Measurements from ENCODE around the gene RGS7.
"Not testable (repeated sequence)": the region's sequence is repeated elsewhere in the genome, so short reads cannot be mapped to it uniquely, and the experiment has no call there.

The RGS7 gene

GRCh38 chr1:241272828-241273227 lies 84.2 kb downstream of the RGS7 start:
- DNase-seq (ENCODE audit: low spot score) = no peak

GRCh38 chr1:241271427-241271826 lies 85.6 kb downstream of the RGS7 start:
- DNase-seq (ENCODE audit: low spot score) = no peak

GRCh38 chr1:241270016-241270415 lies 87.0 kb downstream of the RGS7 start:
- DNase-seq (ENCODE audit: low spot score) = no peak

GRCh38 chr1:241269116-241269515 lies 87.9 kb downstream of the RGS7 start:
- no peak for DNase-seq (ENCODE audit: low spot score)

GRCh38 chr1:241266121-241266520 lies 90.9 kb downstream of the RGS7 start:
- no peak for DNase-seq (ENCODE audit: low spot score)

GRCh38 chr1:241265428-241265827 lies 91.6 kb downstream of the RGS7 start:
- DNase-seq (ENCODE audit: low spot score) = no peak

GRCh38 chr1:241263346-241263745 lies 93.7 kb downstream of the RGS7 start:
- no peak for DNase-seq (ENCODE audit: low spot score)

GRCh38 chr1:241253471-241253870 lies 103.5 kb downstream of the RGS7 start:
- DNase-seq (ENCODE audit: low spot score) = no peak

GRCh38 chr1:241250465-241250864 lies 106.5 kb downstream of the RGS7 start:
- no peak for DNase-seq (ENCODE audit: low spot score)

- DNase-seq (ENCODE audit: low spot score) = peak; percentile 16
These were observed 116.9 kb downstream of the RGS7 start for GRCh38 chr1:241240069-241240468.

- no peak for DNase-seq (ENCODE audit: low spot score)
These were observed 119.1 kb downstream of the RGS7 start for GRCh38 chr1:241237873-241238272.

GRCh38 chr1:241235256-241235897 lies 121.6 kb downstream of the RGS7 start:
- DNase-seq (ENCODE audit: low spot score) = no peak

GRCh38 chr1:241229711-241230110 lies 127.3 kb downstream of the RGS7 start:
- DNase-seq (ENCODE audit: low spot score) = no peak

GRCh38 chr1:241229216-241229615 lies 127.8 kb downstream of the RGS7 start:
- DNase-seq (ENCODE audit: low spot score) = no peak

- no peak for DNase-seq (ENCODE audit: low spot score)
These were observed 128.7 kb downstream of the RGS7 start for GRCh38 chr1:241228339-241228738.

GRCh38 chr1:241225741-241226140 lies 131.3 kb downstream of the RGS7 start:
- no peak for DNase-seq (ENCODE audit: low spot score)

- DNase-seq (ENCODE audit: low spot score) = not testable (repeated sequence)
These were observed 132.8 kb downstream of the RGS7 start for GRCh38 chr1:241224189-241224588.

- DNase-seq (ENCODE audit: low spot score) = not testable (repeated sequence)
These were observed 134.2 kb downstream of the RGS7 start for GRCh38 chr1:241222813-241223212.

GRCh38 chr1:241221319-241221718 lies 135.7 kb downstream of the RGS7 start:
- no peak for DNase-seq (ENCODE audit: low spot score)

- not testable (repeated sequence) for DNase-seq (ENCODE audit: low spot score)
These were observed 136.1 kb downstream of the RGS7 start for GRCh38 chr1:241220913-241221312.

GRCh38 chr1:241219449-241219848 lies 137.6 kb downstream of the RGS7 start:
- DNase-seq (ENCODE audit: low spot score) = peak; percentile 11

GRCh38 chr1:241217516-241217915 lies 139.5 kb downstream of the RGS7 start:
- DNase-seq (ENCODE audit: low spot score) = no peak

GRCh38 chr1:241215683-241216082 lies 141.3 kb downstream of the RGS7 start:
- no peak for DNase-seq (ENCODE audit: low spot score)

GRCh38 chr1:241215203-241215602 lies 141.8 kb downstream of the RGS7 start:
- DNase-seq (ENCODE audit: low spot score) = no peak

Data from SK-N-DZ (cell line).